Endometrial microvascular endothelial cells (primary cell): Measurements from ENCODE around the gene DOCK10. TPM values are rescaled to one million over a fixed set of nuclear protein-coding genes. Genes with fewer than 3 reads are reported as not detected.

Source experiments
- in situ Hi-C: cut with HindIII; loops from 2 replicates; pipeline ENCODE4 v1.10.0; 2017; ENCODE audit warnings: low sequenced_read_pairs, low pct_unique_long_range_greater_than_20kb; ENCODE audit errors: inconsistent ontology term
- total RNA-seq: library from RNA; depleted of rRNA; stranded (reverse); fragments of >200 nt; gene quantifications from one replicate; pipeline ENCODE4 v1.2.3, GENCODE V29; 2015; ENCODE audit errors: inconsistent ontology term

The DOCK10 gene
- total RNA-seq, 1 donor from 2014 or later: 16.0 TPM

DNA sequence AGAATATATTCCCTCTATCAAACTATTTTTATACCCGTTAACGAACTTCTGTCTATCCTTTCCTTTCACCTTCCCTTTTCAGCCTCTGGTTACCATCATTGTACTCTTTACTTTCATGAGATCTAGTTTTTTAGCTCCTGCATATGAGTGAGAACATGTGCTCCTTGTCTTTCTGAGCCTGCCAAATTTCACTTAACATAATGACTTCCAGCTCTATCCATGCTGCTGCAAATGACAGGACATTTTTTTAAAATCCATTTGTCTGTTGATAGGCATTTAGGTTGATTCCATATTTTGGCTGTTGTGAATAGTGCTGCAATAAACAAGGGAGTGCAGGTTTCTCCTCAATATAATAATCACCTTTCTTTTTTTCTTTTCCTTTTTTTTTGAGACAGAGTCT lies 317.9 kb downstream of the DOCK10 start:
- in situ Hi-C loops: no loop called here

DNA sequence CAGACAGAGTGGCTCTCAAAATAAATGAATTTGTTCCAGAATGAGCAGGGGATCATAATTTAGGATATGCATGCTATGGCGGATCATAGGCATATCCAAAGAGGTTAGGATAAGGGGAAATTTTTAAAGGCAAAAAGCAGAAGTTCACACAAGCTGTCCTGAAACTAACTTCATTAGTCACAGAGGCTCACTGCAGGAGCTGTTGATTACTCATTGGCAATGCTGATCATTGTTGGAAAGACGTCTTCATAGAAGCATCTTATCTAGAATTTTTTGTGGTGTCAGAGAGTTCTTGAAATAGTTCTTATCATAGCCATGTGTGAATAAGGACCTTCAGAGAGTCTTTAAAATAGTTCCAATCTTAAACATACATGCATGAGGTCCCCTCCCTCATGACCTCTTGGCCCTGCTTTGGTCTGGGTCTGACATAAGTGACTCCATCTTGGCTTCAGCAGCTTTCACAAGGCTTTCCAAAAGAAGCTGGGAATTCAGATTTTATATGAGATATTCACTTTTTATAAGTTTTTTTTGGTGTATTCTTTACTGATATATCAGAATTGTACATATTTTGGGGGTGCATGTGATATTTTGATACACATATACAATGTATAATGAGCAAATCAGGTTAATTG lies 318.6 kb downstream of the DOCK10 start:
- in situ Hi-C loops: no loop called here

DNA sequence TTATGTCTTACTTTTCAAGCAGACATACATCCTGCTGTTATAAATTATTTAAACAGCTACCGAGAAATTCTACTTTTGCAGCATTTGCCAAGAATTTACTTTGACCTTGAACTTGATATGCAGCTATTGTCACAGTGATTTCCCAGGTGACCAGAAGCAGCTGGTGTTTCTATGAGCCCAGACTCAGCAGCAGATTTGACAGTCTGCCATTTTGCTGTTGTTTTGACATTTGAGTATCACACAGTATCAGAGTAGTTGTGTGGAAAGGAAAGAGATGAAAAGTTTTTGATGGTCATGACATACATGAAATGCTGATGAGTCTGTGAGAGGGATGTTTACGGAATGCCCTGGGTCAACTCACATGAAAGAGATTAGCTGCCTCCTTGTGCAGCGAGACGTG lies 319.5 kb downstream of the DOCK10 start:
- in situ Hi-C loops: no loop called here

DNA sequence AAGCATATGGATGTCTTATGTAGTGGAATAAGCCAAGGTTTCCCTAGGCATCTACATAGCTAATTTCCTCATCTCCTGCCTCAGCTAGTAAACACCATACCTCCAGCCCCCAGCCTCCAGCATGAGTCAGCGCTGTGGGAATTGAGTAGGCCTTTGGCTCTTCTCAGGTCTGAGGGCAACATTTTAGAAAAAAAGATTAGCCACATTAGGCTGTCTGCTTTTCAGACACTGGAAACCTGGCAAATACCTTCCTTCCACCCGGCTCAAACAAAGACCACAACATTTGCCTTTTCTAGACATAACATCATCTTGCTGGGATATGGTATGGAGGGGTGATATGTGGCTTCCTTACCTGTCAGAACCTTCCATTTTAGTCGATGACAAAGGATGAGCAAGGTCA lies 320.0 kb downstream of the DOCK10 start:
- in situ Hi-C loops: no loop called here

DNA sequence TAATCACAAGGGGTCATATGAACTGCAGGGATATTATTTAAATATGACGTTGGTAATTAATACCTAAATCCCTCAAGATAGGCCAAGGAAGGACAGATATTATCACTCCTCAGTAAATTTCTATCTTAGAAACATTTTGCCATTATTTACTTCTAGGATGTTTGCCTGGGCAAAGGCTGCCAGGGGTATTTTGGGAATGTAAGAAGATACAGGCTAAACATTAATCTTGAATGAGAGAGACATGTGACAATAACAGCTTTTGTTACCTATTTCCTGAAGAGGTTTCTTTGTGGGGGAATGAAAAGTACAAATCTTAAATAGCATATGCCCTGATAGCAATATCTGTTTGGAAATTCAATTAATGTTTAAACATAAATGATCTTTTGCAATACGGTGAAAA lies 325.3 kb downstream of the DOCK10 start:
- in situ Hi-C loops: no loop called here

DNA sequence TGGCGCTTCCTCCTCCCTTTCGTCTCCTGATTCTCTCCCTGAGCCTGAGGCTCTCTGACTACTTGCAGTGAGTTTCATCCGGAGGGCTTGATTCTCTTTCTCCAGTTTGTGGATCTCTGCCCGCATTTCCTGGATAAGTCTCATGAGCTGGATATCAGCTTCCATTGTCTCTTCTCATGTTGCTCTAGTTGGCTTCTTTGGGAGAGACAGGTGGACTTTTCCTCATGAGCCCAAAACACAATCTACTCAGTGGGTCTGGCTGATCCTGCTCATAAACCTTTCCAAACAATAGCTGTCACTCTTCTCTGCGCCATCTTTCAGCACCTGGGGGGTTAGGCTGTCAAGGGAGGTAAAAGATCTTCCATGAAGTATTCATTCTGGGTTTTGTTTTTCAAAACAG lies 326.1 kb downstream of the DOCK10 start, which contains the start of gene CCDC195:
Gene CCDC195 (minus strand): TSS at position 165 of the 400 bp plus-strand sequence. CDS start 0 bp downstream, at position 165.
- in situ Hi-C loops: no loop called here
